HCT116 (cell line): Measurements from ENCODE around the gene CALHM1. TPM values are rescaled to one million over a fixed set of nuclear protein-coding genes. Genes with fewer than 3 reads are reported as not detected.

ENCODE experiments used
- ATAC-seq: fragments of 200-7000 bp; cut with Tn5 transposase; 2 replicates; pipeline ENCODE4 v1.9.1; 2020; ENCODE audit warnings: mild to moderate bottlenecking, moderate library complexity
- BruUV-seq: library from RNA; stranded (reverse); fragments of 400-500 nt; replicated peaks from 2 replicates; lab custom pipeline; 2021; lab: Mats Ljungman, UMichigan
- CTCF ChIA-PET: fragments of 300-600 bp; sonication (Branson Sonifier 250); formaldehyde crosslinking; loops from one replicate; lab custom pipeline; 2021; ENCODE audit warnings: antibody characterized with exemption; lab: Charles Lee
- POLR2A ChIA-PET: fragments of 300-600, 350-600 bp; sonication (Branson Sonifier 250); formaldehyde crosslinking; loops from one replicate; lab custom pipeline; 2021; ENCODE audit warnings: antibody characterized with exemption; lab: Charles Lee
- RAD21 ChIA-PET, 2 experiments: fragments of 300-600 bp; sonication (Branson Sonifier 250); formaldehyde crosslinking; loops; one replicate each; lab custom pipeline; 2023; ENCODE audit warnings: low total read pairs in 2 of 2; ENCODE audit not compliant: uncharacterized antibody in 2 of 2, unreplicated experiment in 2 of 2, low non-redundant PET in 1 of 2; lab: Charles Lee
- DNase-seq: peaks from one replicate; pipeline ENCODE4 v3.0.0-alpha.2; 2010; ENCODE audit warnings: low read depth, low spot score
- H2AFZ ChIP-seq: fragments of 200-600 bp; shearing (Covaris generic), sonication (generic); 2 replicates; pipeline ENCODE4 v1.6.1; 2017; ENCODE audit warnings: low read depth, mixed run types, mixed read lengths, antibody characterized with exemption, low read length; ENCODE audit not compliant: poor library complexity, severe bottlenecking
- H3K27ac ChIP-seq: 2 replicates; pipeline ENCODE4 v1.5.1; 2012; ENCODE audit warnings: low read depth, low read length
- H3K27me3 ChIP-seq: fragments of 200-600 bp; sonication (generic); 2 replicates; pipeline ENCODE4 v1.6.1; 2016; ENCODE audit warnings: mixed run types, low read length, mixed read lengths; ENCODE audit not compliant: insufficient read depth
- H3K36me3 ChIP-seq, 2 experiments: fragments of 200-500 bp in 1 of 2; fragments of 200-600 bp in 1 of 2; sonication (Bioruptor generic) in 1 of 2; sonication (generic) in 1 of 2; 2 replicates each; pipeline versions ENCODE4 v1.5.1 to v1.6.1; 2014 to 2016; ENCODE audit warnings: low read length in 2 of 2, inconsistent platforms in 1 of 2, mixed read lengths in 1 of 2, mixed run types in 1 of 2; ENCODE audit not compliant: insufficient read depth in 2 of 2, control insufficient read depth in 1 of 2
- H3K4me1 ChIP-seq, 2 experiments: fragments of 200-600 bp in 1 of 2; sonication (generic) in 1 of 2; 2 replicates each; pipeline versions ENCODE4 v1.5.1 to v1.6.1; 2012 to 2017; ENCODE audit warnings: low read length in 2 of 2, inconsistent platforms in 1 of 2, mild to moderate bottlenecking in 1 of 2, mixed read lengths in 1 of 2, mixed run types in 1 of 2, moderate library complexity in 1 of 2; ENCODE audit not compliant: insufficient read depth in 2 of 2, control insufficient read depth in 1 of 2
- H3K4me2 ChIP-seq: fragments of 200-600 bp; sonication (generic); 2 replicates; pipeline ENCODE4 v1.6.1; 2017; ENCODE audit warnings: mixed run types, low read length, mixed read lengths
- H3K4me3 ChIP-seq, 2 experiments: fragments of 200-600 bp in 1 of 2; sonication (generic) in 1 of 2; replicated peaks in 1 of 2; 2 replicates each; pipeline ENCODE4 v1.5.1; 2011 to 2016; ENCODE audit warnings: low read length in 2 of 2, control low read depth in 1 of 2, low read depth in 1 of 2, mild to moderate bottlenecking in 1 of 2, mixed read lengths in 1 of 2, mixed run types in 1 of 2
- H3K79me2 ChIP-seq: fragments of 200-600 bp; sonication (generic); 2 replicates; pipeline ENCODE4 v1.6.1; 2017; ENCODE audit warnings: mild to moderate bottlenecking, mixed run types, low read length, moderate library complexity, mixed read lengths; ENCODE audit not compliant: insufficient read depth
- H3K9ac ChIP-seq: fragments of 200-600 bp; sonication (generic); 2 replicates; pipeline ENCODE4 v1.6.1; 2016; ENCODE audit warnings: low read length, mixed read lengths
- H3K9me2 ChIP-seq: fragments of 200-600 bp; sonication (generic), shearing (Covaris generic); 2 replicates; pipeline ENCODE4 v1.6.1; 2017; ENCODE audit warnings: mixed run types, mild to moderate bottlenecking, moderate library complexity; ENCODE audit not compliant: insufficient read depth
- H3K9me3 ChIP-seq, 2 experiments: fragments of 200-500 bp in 1 of 2; fragments of 200-600 bp in 1 of 2; sonication (Bioruptor generic) in 1 of 2; sonication (generic) in 1 of 2; 2 replicates each; pipeline ENCODE4 v1.6.1; 2014 to 2017; ENCODE audit warnings: low read length in 2 of 2, mixed read lengths in 2 of 2, inconsistent platforms in 1 of 2, low read depth in 1 of 2, mild to moderate bottlenecking in 1 of 2, mixed run types in 1 of 2, moderate library complexity in 1 of 2; ENCODE audit not compliant: control insufficient read depth in 1 of 2, insufficient read depth in 1 of 2
- H4K20me1 ChIP-seq: fragments of 200-600 bp; sonication (generic), shearing (Covaris generic); 2 replicates; pipeline ENCODE4 v1.6.1; 2017; ENCODE audit warnings: mixed run types, mild to moderate bottlenecking, moderate library complexity; ENCODE audit not compliant: insufficient read depth
- CBX3 ChIP-seq: IDR thresholded peaks from 2 replicates; pipeline ENCODE4 v1.6.1; 2012; ENCODE audit warnings: low read depth
- MAX ChIP-seq: IDR thresholded peaks from 2 replicates; pipeline ENCODE4 v1.6.1; 2012
- RAD21 ChIP-seq: IDR thresholded peaks from 2 replicates; pipeline ENCODE4 v1.6.1; 2012; ENCODE audit warnings: low read depth, mild to moderate bottlenecking
- REST ChIP-seq: IDR thresholded peaks from 2 replicates; pipeline ENCODE4 v1.6.1; 2012; ENCODE audit warnings: low read depth
- SIN3A ChIP-seq: IDR thresholded peaks from 2 replicates; pipeline ENCODE4 v1.6.1; 2012; ENCODE audit warnings: low read depth
- TCF7L2 ChIP-seq: IDR thresholded peaks from 2 replicates; pipeline ENCODE4 v1.7.0; 2011; ENCODE audit warnings: borderline replicate concordance, inconsistent platforms; ENCODE audit not compliant: insufficient read depth, insufficient read length; ENCODE audit errors: extremely low read depth
- intact Hi-C: fragments of 100-400 bp; cut with micrococcal nuclease; formaldehyde crosslinking; loops from 2 replicates; pipeline ENCODE4 v1.10.0; 2022
- total RNA-seq: library from RNA; stranded (reverse); gene quantifications from one replicate; pipeline ENCODE4 v1.2.1, GENCODE V29; 2021; ENCODE audit not compliant: unreplicated experiment
- TF ChIP-seq, protein P1 (sequence below): IDR thresholded peaks from 2 replicates; pipeline ENCODE4 v1.6.1; 2012

CALHM1 gene
- total RNA-seq, 1 experiment from 2014 or later: not detected

DNA sequence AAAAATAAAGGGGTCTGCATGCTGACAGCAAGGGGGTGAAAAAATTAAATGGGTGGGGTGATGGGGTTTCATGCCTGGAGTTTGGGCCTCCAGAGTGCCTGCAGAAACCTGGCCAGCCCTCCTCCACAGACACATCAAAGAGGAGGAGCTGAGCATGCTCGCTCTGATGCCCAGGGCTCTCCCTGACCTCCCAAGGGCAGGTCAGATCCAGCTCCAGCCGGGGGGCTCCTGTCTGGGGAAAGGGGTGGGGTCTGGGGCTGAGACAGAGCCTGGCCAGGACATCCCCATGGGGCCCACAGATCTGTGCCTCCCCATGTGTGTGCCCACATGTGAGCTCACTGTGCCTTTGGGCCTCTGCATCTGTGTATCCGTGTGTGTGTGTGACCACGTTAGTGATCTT lies 915 bp upstream of the CALHM1 start:
- Histone ChIP-seq H3K27ac (no peak overlapping the region), H2AFZ (no peak overlapping the region), H3K9ac (no peak overlapping the region), H3K4me2 (no peak overlapping the region), H3K9me2 (no peaks in the 10 kb centered on the region), H3K36me3 (no peaks in the 10 kb centered on the region), H4K20me1 (no peaks in the 10 kb centered on the region), H3K79me2 (no peaks in the 10 kb centered on the region), H3K27me3 (no peaks in the 10 kb centered on the region), H3K9me3 (no peaks in the 10 kb centered on the region), H3K4me3 (no peak overlapping the region), H3K4me1 (peaks cover 0 to 3% of the 10 kb centered on the region in 2 experiments; a peak in 1 of 4 replicates)
- POLR2A ChIA-PET: interaction anchor here (1.0 kb wide), 1 partner anchor 9 kb away, joined by 4 read pairs; no protein-coding TSS in a partner anchor
- RAD21 ChIA-PET: no interaction called here
- CTCF ChIA-PET: no interaction called here
- no TSS peak for BruUV-seq
- ATAC-seq: no peak
- DNase-seq: no peak
- no peak for TF ChIP-seq CBX3
- TF ChIP-seq SIN3A: no peak
- no peak for TF ChIP-seq REST
- TF ChIP-seq MAX: no peak
- TF ChIP-seq TCF7L2: no peak
- TF ChIP-seq RAD21: no peak
- TF ChIP-seq, protein P1, sequence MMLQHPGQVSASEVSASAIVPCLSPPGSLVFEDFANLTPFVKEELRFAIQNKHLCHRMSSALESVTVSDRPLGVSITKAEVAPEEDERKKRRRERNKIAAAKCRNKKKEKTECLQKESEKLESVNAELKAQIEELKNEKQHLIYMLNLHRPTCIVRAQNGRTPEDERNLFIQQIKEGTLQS: no peak
- intact Hi-C loops: no loop called here
